HepG2 (cell line): ENCODE results near the gene ARHGAP25. TPM values are rescaled to one million over a fixed set of nuclear protein-coding genes. Genes with fewer than 3 reads are reported as not detected.

ENCODE experiments used
- ATAC-seq: fragments of 200-7000 bp; cut with Tn5 transposase; 3 replicates; pipeline ENCODE4 v1.9.1; 2020; ENCODE audit warnings: mild to moderate bottlenecking, moderate library complexity
- BruUV-seq: library from RNA; stranded (reverse); fragments of 400-500 nt; replicated peaks from 2 replicates; lab custom pipeline; 2021; lab: Mats Ljungman, UMichigan
- CTCF ChIA-PET: fragments of 300-600 bp; formaldehyde crosslinking; extraction: SDS; loops from one replicate; lab custom pipeline; 2021; ENCODE audit warnings: low total read pairs, inconsistent platforms, low intra/inter-chr PET ratio; lab: Yijun Ruan, JAX
- POLR2A ChIA-PET: fragments of 350-600 bp; sonication (Branson Sonifier 250); formaldehyde crosslinking; loops from one replicate; lab custom pipeline; 2020; ENCODE audit warnings: antibody characterized with exemption, inconsistent platforms; lab: Yijun Ruan, JAX
- DNase-seq: peaks from one replicate; pipeline ENCODE4 v3.0.0-alpha.2; 2015; ENCODE audit warnings: low spot score
- FAIRE-seq: peaks from 3 replicates; lab custom pipeline; 2011; peaks lifted over from hg19 to GRCh38; lab: Jason Lieb, UNC
- H2AFZ ChIP-seq: one replicate; pipeline ENCODE4 v1.6.1; 2011; ENCODE audit warnings: low read length, inconsistent platforms
- H3K27ac ChIP-seq: fragments of 300-600 bp; 3 replicates; pipeline ENCODE4 v1.8.0; 2011; ENCODE audit warnings: mixed run types, mild to moderate bottlenecking, mixed read lengths, low read length, inconsistent platforms; ENCODE audit not compliant: insufficient read depth; ENCODE audit errors: extremely low read length
- H3K27me3 ChIP-seq, 2 experiments: fragments of 200-600 bp in 1 of 2; 2 replicates in 1 of 2; 3 replicates in 1 of 2; pipeline versions ENCODE4 v1.6.0 to v1.8.0; 2011; ENCODE audit warnings: low read length in 2 of 2, mild to moderate bottlenecking in 2 of 2, moderate library complexity in 2 of 2, inconsistent platforms in 1 of 2; ENCODE audit not compliant: insufficient read depth in 2 of 2, control insufficient read depth in 1 of 2
- H3K36me3 ChIP-seq, 2 experiments: fragments of 200-600 bp in 1 of 2; replicated peaks in 1 of 2; 2 replicates in 1 of 2; 3 replicates in 1 of 2; pipeline versions ENCODE4 v1.5.1 to v1.8.0; 2011; ENCODE audit warnings: low read length in 2 of 2, inconsistent platforms in 1 of 2; ENCODE audit not compliant: insufficient read depth in 2 of 2, control insufficient read depth in 1 of 2
- H3K4me1 ChIP-seq: 2 replicates; pipeline ENCODE4 v1.5.1; 2012; ENCODE audit warnings: low read length, inconsistent platforms; ENCODE audit not compliant: insufficient read depth
- H3K4me2 ChIP-seq: 2 replicates; pipeline ENCODE4 v1.6.0; 2011; ENCODE audit warnings: low read depth, low read length, inconsistent platforms
- H3K4me3 ChIP-seq, 3 experiments: fragments of 200-600 bp in 1 of 3; sonication (generic), shearing (Covaris generic) in 1 of 3; replicated peaks in 1 of 3; 2 replicates each; pipeline ENCODE4 v1.5.1; 2011 to 2016; ENCODE audit warnings: low read length in 3 of 3, inconsistent platforms in 2 of 3, low read depth in 2 of 3, mild to moderate bottlenecking in 2 of 3, control low read depth in 1 of 3, mixed read lengths in 1 of 3; ENCODE audit not compliant: insufficient read depth in 1 of 3
- H3K79me2 ChIP-seq: one replicate; pipeline ENCODE4 v1.6.1; 2011; ENCODE audit warnings: low read length, inconsistent platforms; ENCODE audit not compliant: insufficient read depth
- H3K9ac ChIP-seq: 2 replicates; pipeline ENCODE4 v1.6.0; 2011; ENCODE audit warnings: mild to moderate bottlenecking, low read depth, low read length, inconsistent platforms; ENCODE audit not compliant: insufficient read depth
- H3K9me3 ChIP-seq: 2 replicates; pipeline ENCODE4 v1.5.1; 2012; ENCODE audit warnings: mild to moderate bottlenecking, low read length
- H4K20me1 ChIP-seq: 2 replicates; pipeline ENCODE4 v1.6.0; 2011; ENCODE audit warnings: inconsistent platforms, mild to moderate bottlenecking, low read length, moderate library complexity; ENCODE audit not compliant: insufficient read depth
- CTCF ChIP-seq: sonication (generic); formaldehyde crosslinking; IDR thresholded peaks from 2 replicates; pipeline ENCODE4 v1.5.0; 2020; ENCODE audit warnings: mild to moderate bottlenecking, missing genetic modification reagents, moderate library complexity
- ISX ChIP-seq: sonication (generic); formaldehyde crosslinking; conservative IDR thresholded peaks from 2 replicates; pipeline ENCODE4 v1.5.0; 2020; ENCODE audit warnings: missing genetic modification reagents
- MAX ChIP-seq: IDR thresholded peaks from 2 replicates; pipeline ENCODE4 v1.6.1; 2012; ENCODE audit warnings: inconsistent platforms
- MEIS2 ChIP-seq: sonication (generic); formaldehyde crosslinking; IDR thresholded peaks from 2 replicates; pipeline ENCODE4 v1.9.0; 2021; ENCODE audit warnings: mild to moderate bottlenecking, missing genetic modification reagents
- MTF2 ChIP-seq: sonication (generic); formaldehyde crosslinking; IDR thresholded peaks from 2 replicates; pipeline ENCODE4 v1.5.0; 2020; ENCODE audit warnings: missing genetic modification reagents, borderline replicate concordance
- NR1H2 ChIP-seq: sonication (generic); formaldehyde crosslinking; IDR thresholded peaks from 2 replicates; pipeline ENCODE4 v1.8.1; 2022; ENCODE audit warnings: low read depth, missing genetic modification reagents, borderline replicate concordance
- SALL2 ChIP-seq: sonication (generic); formaldehyde crosslinking; IDR thresholded peaks from 2 replicates; pipeline ENCODE4 v1.8.1; 2023; ENCODE audit warnings: mild to moderate bottlenecking, missing genetic modification reagents, inconsistent platforms
- STAG1 ChIP-seq: sonication (generic); formaldehyde crosslinking; IDR thresholded peaks from 2 replicates; pipeline ENCODE4 v1.4.0; 2020; ENCODE audit warnings: missing genetic modification reagents
- XRCC5 ChIP-seq: fragments of 200-400 bp; formaldehyde crosslinking; optimal IDR thresholded peaks from 2 replicates; pipeline ENCODE3; 2017; ENCODE audit warnings: mild to moderate bottlenecking, low read length
- ZNF18 ChIP-seq: sonication (generic); formaldehyde crosslinking; IDR thresholded peaks from 2 replicates; pipeline ENCODE4 v1.8.0; 2022; ENCODE audit warnings: mild to moderate bottlenecking, missing genetic modification reagents; ENCODE audit not compliant: insufficient replicate concordance
- ZNF543 ChIP-seq: sonication (generic); formaldehyde crosslinking; IDR thresholded peaks from 2 replicates; pipeline ENCODE4 v1.4.0; 2020; ENCODE audit warnings: mild to moderate bottlenecking, missing genetic modification reagents
- ZNF839 ChIP-seq: sonication (generic); formaldehyde crosslinking; IDR thresholded peaks from 2 replicates; pipeline ENCODE4 v1.4.0; 2020; ENCODE audit warnings: missing genetic modification reagents, mild to moderate bottlenecking, borderline replicate concordance
- WGBS: methylation state at CpG from one replicate; pipeline ENCODE4 v1.1.6; 2017; ENCODE audit warnings: low lambda C conversion rate; 5-methylcytosine and 5-hydroxymethylcytosine counted together
- in situ Hi-C: cut with HindIII; loops from 2 replicates; pipeline ENCODE4 v1.10.0; 2017; ENCODE audit warnings: low pct_unique_long_range_greater_than_20kb; ENCODE audit not compliant: extremely low pct_ligation_motif_present
- intact Hi-C: fragments of 100-400 bp; cut with micrococcal nuclease; formaldehyde crosslinking; loops from one replicate; pipeline ENCODE4 v1.10.0; 2022; ENCODE audit not compliant: unreplicated experiment
- polyA plus RNA-seq, 8 experiments: library from polyadenylated mRNA; depleted of rRNA in 3 of 8; stranded (reverse) in 7 of 8; unstranded in 1 of 8; fragments of >200 nt; fragmentation: Illumina TruSeq in 4 of 8; extraction: Trizol in 4 of 8; gene quantifications; 2 replicates each; pipeline versions ENCODE4 v1.2.1 to v1.2.3, GENCODE V29; 2011 to 2016; ENCODE audit warnings: low read depth in 4 of 8, missing spikeins in 1 of 8, mixed read lengths in 1 of 8; ENCODE audit not compliant: insufficient read depth in 1 of 8
- total RNA-seq, 5 experiments: library from RNA; depleted of rRNA; stranded (reverse); fragments of >200 nt; fragmentation: Illumina TruSeq; extraction: Trizol; gene quantifications; 2 replicates each; pipeline ENCODE4 v1.2.3, GENCODE V29; 2016; ENCODE audit warnings: low read depth in 1 of 5

Gene ARHGAP25
- total and polyA plus RNA-seq, 2 of the 13 experiments (the other 11 are each of a cell fraction or from before 2014, with no cell fraction given) = not detected

DNA sequence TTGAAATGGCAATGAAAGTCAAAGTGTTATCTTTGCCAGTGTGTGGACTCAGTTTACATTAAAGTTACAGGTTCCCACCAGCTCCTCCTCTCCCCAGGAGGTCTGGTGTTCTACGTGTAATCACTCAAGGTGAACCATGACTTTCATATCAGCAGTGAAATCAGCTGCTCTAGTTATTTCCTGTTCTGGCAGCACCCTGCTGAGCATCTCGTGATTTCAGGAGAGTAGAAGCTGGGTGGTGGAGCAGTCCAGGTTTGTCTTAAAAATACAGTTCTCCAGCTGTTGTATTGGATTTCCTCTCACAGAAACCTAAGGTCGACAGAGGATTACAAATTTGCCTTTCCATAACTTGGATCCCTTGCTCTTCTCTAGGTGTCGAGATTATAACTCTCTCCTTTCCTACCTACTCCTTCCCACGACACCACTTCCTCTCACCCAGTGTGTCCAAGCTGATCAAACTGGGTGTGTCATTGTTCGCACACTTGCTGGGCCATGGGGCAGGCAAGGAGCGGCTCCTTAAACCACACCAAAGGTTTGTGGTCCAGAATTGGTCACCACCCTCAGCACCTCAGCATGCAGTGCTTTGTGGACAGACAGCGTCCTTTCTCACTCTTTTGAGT is 13.0 kb upstream of the ARHGAP25 start (continued):
- TF ChIP-seq ZNF18 (CRISPR knock-in tag) = no peak
- no peak for TF ChIP-seq NR1H2 (CRISPR knock-in tag)
- TF ChIP-seq MEIS2 (CRISPR knock-in tag) = no peak

DNA sequence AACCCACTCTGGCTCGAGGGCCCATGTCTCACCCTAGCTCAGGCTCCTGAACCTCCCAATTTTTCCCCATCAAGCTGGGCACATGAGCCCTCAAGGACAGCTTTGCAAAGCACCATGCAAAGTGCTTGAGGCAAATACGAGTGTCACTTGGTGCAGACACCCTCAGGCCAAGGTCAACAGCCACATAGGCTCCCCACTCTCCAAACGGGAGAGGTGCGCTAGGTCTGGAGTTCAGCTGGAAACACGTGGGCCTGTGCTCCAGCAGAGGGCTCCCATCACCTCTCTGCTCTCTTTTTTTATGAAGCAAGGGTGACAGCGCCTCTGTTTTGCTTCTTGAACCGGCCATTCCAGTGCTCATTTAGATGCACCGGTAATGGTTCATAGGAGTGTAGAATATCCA is 11.9 kb upstream of the ARHGAP25 start:
- DNase-seq = peak; percentile 15
- TF ChIP-seq ISX (CRISPR knock-in tag) (no peak), MAX (0 out of 2 replicates have a peak, but pooled peaks have one; percentile 32), XRCC5 (peak; percentile 44), STAG1 (CRISPR knock-in tag) (peak; percentile 34), ZNF839 (CRISPR knock-in tag) (no peak), MTF2 (CRISPR knock-in tag) (no peak), CTCF (CRISPR knock-in tag) (peak; percentile 60), ZNF543 (CRISPR knock-in tag) (peak; percentile 89), SALL2 (CRISPR knock-in tag) (no peak)
- TF ChIP-seq, all 625 proteins: peak for 5
- peaks cover 0 to 7% of the 10 kb centered on the region in 2 experiments; a peak in 1 of 5 replicates for H3K27me3 ChIP-seq
- POLR2A ChIA-PET = no interaction called here
- no peak overlapping the region for H3K4me2 ChIP-seq
- FAIRE-seq = peak; percentile 83
- H3K9me3 ChIP-seq = no peaks in the 10 kb centered on the region
- H3K9ac ChIP-seq = no peak overlapping the region
- H3K4me1 ChIP-seq = no peaks in the 10 kb centered on the region
- no peaks in the 10 kb centered on the region for H4K20me1 ChIP-seq
- BruUV-seq = no TSS peak
- CTCF ChIA-PET = interaction anchor here (1.4 kb wide), 1 partner anchor 203 kb away, joined by 3 read pairs; no protein-coding TSS in a partner anchor
- H3K4me3 ChIP-seq = no peak overlapping the region
- H3K79me2 ChIP-seq = no peaks in the 10 kb centered on the region
- peak; percentile 91 for ATAC-seq
- 12% methylated on average over 8 of the region's 8 CpGs for WGBS
- intact Hi-C loops (no loop called here), in situ Hi-C loops (no loop called here)
- no peak overlapping the region for H2AFZ ChIP-seq
- H3K27ac ChIP-seq = no peak overlapping the region
- no peaks in the 10 kb centered on the region for H3K36me3 ChIP-seq
